Stimulated activated CD8-positive, alpha-beta memory T cell treated with anti-CD3 and anti-CD28 coated beads, Interleukin-7, amount 100 ng/mL, for 1 hour (primary cell): ENCODE results near the gene WNT7B.

Experiments used
- DNase-seq, 2 donors: peaks; one replicate each; pipeline ENCODE4 v3.0.0-alpha.2; 2020; ENCODE audit warnings: low read depth in 2 of 2

Gene WNT7B

GRCh38 chr22:45888221-45889092, 88.5 kb downstream of the WNT7B start:
- DNase-seq: no peak

GRCh38 chr22:45887202-45888131, 89.5 kb downstream of the WNT7B start:
- DNase-seq: no peak

GRCh38 chr22:45886540-45886939, 90.4 kb downstream of the WNT7B start:
- no peak for DNase-seq

- DNase-seq: no peak
These were observed 91.0 kb downstream of the WNT7B start for GRCh38 chr22:45885941-45886395.

- no peak for DNase-seq
These were observed 91.7 kb downstream of the WNT7B start for GRCh38 chr22:45885171-45885840.

GRCh38 chr22:45884201-45885062, 92.5 kb downstream of the WNT7B start:
- no peak for DNase-seq

- no peak for DNase-seq
These were observed 93.2 kb downstream of the WNT7B start for GRCh38 chr22:45883811-45884170.

- no peak for DNase-seq
These were observed 93.8 kb downstream of the WNT7B start for GRCh38 chr22:45882881-45883810.

- DNase-seq: no peak
These were observed 95.5 kb downstream of the WNT7B start for GRCh38 chr22:45881524-45881875.

GRCh38 chr22:45880716-45881523, 96.0 kb downstream of the WNT7B start:
- DNase-seq: no peak

GRCh38 chr22:45880091-45880715, 96.8 kb downstream of the WNT7B start:
- no peak for DNase-seq

- DNase-seq: no peak
These were observed 97.4 kb downstream of the WNT7B start for GRCh38 chr22:45879552-45879949.

- no peak for DNase-seq
These were observed 97.9 kb downstream of the WNT7B start for GRCh38 chr22:45878901-45879551.

- no peak for DNase-seq
These were observed 98.7 kb downstream of the WNT7B start for GRCh38 chr22:45878051-45878781.

GRCh38 chr22:45877651-45878050, 99.3 kb downstream of the WNT7B start:
- no peak for DNase-seq

GRCh38 chr22:45877036-45877380, 100.0 kb downstream of the WNT7B start:
- no peak for DNase-seq

GRCh38 chr22:45876136-45877035, 100.6 kb downstream of the WNT7B start:
- no peak for DNase-seq
